HG03025 (cell line): ENCODE results near the gene NUP43.
"Not testable (repeated sequence)": the region's sequence is repeated elsewhere in the genome, so short reads cannot be mapped to it uniquely, and the experiment has no call there.

ENCODE experiments used
- ATAC-seq: cut with Tn5 transposase; IDR thresholded peaks from one replicate; pipeline ENCODE4 v1.9.1; 2021; ENCODE audit warnings: mild to moderate bottlenecking, moderate library complexity; ENCODE audit not compliant: unreplicated experiment, low FRiP score

The NUP43 gene, protein sequence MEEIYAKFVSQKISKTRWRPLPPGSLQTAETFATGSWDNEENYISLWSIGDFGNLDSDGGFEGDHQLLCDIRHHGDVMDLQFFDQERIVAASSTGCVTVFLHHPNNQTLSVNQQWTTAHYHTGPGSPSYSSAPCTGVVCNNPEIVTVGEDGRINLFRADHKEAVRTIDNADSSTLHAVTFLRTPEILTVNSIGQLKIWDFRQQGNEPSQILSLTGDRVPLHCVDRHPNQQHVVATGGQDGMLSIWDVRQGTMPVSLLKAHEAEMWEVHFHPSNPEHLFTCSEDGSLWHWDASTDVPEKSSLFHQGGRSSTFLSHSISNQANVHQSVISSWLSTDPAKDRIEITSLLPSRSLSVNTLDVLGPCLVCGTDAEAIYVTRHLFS

GRCh38 chr6:149746147-149746946 lies at the start of gene NUP43:
Gene NUP43, minus strand, starts transcription at chr6:149746529. Its CDS starts 34 bp downstream, at chr6:149746495.
- ATAC-seq: peak; percentile 61

DNA sequence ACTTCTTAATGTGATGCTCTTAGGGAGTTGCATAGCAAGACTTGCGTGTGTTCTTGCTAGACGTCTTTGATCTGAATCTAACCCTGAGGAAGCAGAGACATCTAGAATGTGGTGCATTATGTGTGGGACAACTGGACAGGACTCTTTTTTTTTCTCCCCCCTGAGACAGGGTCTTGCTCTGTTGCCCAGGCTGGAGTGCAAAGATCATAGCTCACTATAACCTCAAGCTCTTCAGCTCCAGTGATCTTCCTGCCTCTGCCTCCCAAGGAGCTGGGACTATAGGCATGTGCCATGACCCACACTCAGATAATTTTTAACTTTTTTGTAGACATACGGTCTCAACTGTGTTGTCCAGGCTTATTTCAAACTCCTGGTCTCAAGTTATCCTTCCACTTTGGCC lies 37.2 kb upstream of the NUP43 start:
- no peak for ATAC-seq

- ATAC-seq: no peak
These were observed 36.0 kb upstream of the NUP43 start for GRCh38 chr6:149782337-149782736.

DNA sequence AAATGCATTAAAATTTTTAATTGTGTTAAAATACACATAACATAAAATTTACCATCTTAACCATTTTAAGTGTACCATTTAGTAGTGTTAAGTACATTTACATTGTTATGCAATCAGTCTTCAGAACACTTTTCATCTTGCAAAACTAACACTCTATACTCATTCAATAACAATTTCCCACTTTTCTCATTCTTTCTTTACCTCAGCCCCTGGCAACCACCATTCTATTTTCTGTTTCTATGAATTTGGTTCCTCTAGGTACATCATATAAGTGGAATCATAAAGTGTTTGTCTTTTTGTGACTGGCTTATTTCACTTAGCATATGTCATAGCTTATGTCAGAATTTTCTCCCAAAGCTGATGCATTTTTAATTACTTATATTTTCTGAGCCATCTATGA lies 35.4 kb upstream of the NUP43 start:
- ATAC-seq: no peak

GRCh38 chr6:149779644-149779963 lies 33.3 kb upstream of the NUP43 start:
- ATAC-seq: no peak

DNA sequence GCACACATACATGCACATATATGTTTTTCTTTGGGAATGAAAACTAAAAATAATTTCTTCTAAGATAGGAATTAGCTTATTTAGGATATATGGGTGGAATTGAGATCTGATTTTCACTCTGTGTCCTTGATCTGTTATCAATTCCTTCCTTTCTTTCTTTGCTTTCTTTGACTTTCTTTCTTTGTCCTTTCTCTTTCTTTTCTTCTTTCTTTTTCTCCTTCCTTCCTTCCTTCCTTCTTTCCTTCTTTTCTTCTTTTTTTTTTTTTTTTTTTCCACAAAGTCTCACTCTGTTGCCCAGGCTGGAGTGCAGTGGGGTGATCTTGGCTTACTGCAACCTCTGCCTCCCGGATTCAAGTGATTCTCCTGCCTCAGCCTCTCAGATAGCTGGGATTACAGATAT lies 31.3 kb upstream of the NUP43 start:
- no peak for ATAC-seq

DNA sequence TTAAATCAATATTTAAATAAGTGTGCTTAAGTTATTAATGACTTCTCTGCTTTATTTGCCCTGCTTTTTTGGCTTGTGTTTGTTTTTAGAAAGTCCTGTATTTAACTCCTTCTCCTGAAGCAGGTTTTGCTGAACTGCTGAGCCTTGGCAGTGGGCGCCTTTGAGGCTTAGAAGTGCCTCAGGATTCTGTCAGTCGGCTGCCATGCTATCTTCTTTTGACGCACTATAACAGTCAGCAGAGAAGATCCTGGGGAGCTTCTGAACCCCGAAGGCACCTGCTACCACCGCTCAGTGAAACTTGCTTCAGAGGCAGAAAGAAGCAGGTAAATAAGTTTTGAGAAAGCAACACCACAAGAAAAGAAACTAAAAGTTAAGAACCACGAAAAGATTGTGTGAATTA lies 25.6 kb upstream of the NUP43 start:
- ATAC-seq: no peak

DNA sequence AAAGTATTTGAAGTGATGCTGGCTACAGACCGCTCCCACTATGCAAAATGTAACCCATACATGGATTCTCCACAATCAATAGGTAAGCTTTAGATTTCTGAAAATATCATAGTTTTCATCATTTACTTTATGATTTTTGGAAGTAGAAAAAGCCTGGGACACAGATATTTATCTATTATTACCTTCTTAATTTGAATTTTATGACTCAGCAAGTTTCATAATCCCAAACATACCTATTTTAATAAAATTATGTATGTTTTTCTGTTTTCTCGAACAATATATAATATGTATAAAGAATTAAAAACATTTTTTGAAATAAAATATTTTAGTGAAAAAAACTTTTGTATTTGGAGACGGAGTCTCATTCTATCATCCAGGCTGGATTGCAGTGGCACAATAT lies 24.9 kb upstream of the NUP43 start:
- ATAC-seq: no peak

DNA sequence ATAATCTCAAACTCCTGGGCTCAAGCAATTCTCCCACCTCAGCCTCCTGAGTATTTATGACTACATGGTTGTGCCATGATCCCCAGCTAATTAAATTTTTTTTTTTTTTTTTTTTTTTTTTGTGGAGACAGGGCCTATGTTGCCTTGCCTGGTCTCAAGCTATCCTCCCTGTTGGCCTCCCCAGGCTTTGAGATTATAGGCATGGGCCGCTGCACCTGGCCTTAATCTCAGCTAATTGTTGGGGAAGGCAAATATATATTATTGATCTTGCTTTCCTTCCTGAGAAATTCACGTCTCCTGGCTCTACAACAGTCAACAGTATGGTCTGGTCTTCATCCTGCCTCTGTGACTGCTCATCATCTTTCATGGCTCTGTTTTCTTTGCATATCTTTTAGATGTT lies 23.3 kb upstream of the NUP43 start:
- ATAC-seq: no peak

DNA sequence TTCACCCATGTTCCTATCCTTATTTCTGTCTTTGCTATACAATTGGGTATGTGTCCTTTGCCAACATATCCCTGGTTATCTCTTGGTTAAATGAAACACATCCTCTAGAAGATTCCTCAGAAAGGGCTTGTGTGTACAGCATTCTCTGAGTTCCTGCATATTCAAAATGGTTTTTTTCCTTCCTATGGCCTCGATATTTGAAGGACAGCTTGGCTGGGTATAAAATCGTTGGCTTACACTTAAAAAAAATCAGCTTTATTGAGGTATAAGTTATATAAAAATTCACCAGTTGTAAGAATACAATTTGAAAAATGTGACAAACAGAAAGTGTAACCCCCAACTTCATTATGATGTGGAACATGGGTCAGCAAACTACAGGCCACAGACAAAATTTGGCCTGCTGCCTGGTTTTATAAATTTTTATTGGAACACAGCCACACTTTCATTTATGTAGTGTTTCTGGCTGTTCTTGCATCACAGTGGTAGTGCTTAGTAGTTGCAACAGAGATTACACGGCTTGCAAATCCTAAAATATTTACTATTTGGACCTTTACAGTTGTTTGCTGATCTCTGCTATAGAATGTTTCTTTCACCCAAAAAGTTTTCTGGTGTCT lies 19.9 kb upstream of the NUP43 start:
- no peak for ATAC-seq

- ATAC-seq: no peak
These were observed 17.5 kb upstream of the NUP43 start for GRCh38 chr6:149763866-149764265.

DNA sequence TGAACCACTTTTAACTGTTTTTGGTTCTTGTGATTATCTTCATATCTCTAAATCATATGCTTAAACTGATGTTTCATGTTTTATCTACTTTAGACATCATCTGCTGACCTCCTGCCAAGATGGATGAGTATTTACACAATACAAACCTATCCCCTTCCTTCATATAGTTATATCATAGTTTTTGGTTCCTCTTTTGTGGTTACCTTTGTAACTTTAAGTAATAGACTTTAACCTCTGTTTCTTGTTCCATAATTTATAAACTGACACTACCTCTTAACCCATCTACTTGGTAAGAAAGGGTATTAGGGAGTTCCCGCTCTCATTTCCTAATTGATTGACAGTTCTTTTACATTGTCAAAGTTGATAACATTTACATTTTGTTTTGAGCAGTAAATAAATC lies 15.1 kb upstream of the NUP43 start:
- peak; percentile 90 for ATAC-seq

DNA sequence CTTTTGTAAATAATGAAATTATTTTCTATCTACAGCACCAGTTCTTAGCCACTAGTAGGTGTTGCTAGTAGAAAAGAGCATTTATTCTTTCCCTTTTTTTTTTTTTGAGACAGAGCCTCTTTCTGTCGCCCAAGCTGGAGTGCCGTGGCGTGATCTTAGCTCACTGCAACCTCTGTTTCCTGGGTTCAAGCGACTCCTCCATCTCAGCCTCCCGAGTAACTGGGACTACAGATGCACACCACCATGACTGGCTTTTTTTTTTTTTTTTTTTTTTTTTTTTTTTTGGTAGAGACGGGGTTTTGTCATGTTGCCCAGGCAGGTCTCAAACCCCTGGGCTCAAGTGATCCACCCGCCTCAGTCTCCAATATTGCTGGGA lies 9.9 kb upstream of the NUP43 start:
- ATAC-seq: no peak

DNA sequence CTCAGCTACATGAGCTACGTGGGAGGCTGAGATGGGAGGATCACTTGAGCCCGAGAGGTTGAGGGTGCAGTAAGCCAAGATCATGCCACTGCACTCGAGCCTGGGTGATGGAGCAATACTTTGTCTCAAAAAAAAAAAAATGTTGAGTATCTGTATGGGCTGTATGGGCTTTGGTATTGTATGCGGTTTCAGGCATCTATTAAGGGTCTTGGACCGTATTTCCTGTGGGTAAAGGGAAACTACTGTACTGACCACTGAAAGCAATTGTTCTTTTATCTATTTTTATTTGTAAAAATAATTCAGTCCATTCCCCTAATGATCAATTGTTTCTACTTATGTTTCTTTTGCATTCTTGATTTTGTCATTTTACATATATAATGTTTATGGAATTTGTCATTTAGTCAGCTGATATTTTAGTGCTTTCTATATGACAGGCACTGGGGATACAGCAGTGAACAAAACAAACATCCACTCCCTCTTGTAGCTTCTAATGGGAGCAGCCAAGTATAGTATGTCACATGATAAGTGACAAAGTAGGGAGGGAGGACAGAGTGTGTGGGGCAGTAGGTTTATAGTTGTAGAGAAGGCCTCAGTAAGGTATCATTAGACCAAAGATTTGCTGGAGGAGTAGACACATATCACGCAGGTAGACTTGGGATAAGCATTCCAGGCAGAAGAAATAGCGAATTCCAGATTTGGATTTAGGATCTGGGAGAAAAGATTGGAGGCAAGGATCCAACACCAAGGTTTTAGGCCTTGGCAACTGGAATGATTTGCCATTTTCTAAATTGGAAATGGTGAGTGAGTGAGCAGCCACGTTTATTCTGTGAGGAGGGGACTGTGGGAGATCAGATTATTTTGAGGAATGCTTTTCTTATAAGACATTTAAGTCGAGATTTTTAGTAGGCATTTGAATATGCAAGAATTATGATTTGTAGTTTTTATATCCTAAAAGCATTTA lies 9.3 kb upstream of the NUP43 start:
- ATAC-seq: peak; percentile 63

GRCh38 chr6:149754548-149754947 lies 8.2 kb upstream of the NUP43 start:
- ATAC-seq: no peak

DNA sequence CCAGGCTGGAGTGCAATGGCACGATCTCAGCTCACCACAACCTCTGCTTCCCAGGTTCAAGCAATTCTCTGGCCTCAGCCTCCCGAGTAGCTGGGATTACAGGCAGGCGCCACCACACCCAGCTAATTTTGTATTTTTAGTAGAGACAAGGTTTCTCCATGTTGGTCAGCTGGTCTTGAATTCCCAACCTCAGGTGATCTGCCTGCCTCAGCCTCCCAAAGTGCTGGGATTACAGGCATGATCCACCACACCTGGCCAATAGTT lies 7.0 kb upstream of the NUP43 start:
- not testable (repeated sequence) for ATAC-seq

- ATAC-seq: no peak
These were observed 6.5 kb upstream of the NUP43 start for GRCh38 chr6:149752600-149753373.

DNA sequence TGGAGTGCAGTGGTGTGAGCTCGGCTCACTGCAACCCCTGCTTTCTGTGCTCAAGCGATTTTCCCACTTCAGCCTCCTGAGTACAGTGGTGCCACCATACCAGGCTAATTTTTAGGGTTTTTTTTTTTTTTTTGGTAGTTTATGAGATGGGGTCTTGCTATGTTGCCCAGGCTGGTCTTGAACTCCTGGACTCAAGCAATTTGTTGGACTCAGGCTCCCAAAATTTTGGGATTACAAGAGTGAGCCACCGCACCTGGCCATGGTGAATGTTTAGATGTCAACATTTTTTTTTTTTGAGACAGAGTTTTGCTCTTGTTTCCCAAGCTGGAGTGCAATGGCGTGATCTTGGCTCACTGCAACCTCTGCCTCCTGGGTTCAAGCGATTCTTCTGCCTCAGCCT lies 5.6 kb upstream of the NUP43 start:
- ATAC-seq: not testable (repeated sequence)

DNA sequence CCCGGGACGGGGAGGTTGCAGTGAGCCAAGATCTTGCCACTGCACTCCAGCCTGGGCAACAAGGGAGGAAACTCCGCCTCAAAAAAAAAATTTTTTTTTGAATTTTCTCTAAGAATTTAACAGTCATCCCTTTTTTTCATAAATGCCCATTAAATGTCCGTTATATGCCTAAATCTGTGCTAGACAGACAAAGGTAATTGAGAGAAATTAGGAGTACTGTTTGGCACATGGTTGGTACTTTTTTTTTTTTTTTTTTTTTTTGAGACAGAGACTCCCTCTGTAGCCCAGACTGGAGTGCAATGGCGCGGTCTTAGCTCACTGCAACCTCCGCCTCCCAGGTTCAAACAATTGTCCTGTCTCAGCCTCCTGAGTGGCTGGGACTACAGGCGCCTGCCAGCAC lies 4.9 kb upstream of the NUP43 start:
- no peak for ATAC-seq

DNA sequence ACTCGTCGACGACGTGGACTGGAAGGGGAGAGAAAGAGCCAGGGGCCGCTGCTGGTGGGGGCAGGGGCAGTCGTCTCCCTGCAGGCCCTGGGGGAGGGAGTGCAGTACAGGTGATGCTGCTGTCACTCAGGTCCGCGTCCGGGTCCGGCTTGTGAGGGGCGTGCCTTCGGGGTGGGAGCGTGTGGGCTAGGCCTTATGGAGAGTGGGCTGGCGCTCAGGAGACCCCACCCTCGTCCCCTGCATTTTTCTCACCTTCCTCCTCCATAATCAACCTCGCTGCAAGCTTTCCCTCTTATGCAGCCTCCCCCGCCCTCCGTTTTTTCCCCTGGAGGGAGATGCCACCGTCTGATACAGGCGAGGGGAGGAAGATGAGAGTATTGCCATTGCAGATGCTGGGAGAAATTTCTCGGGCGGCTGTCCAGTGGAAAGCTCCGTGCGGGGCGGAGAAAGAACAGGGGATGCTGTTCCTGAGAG lies 3.8 kb upstream of the NUP43 start:
- peak; percentile 24 for ATAC-seq
